H9 (cell line): Measurements from ENCODE around the gene CNDP1. TPM values are rescaled to one million over a fixed set of nuclear protein-coding genes. Genes with fewer than 3 reads are reported as not detected.

Experiments used
- DNase-seq: peaks from one replicate; pipeline ENCODE4 v3.0.0-alpha.2; 2017
- H2AFZ ChIP-seq: one replicate; pipeline ENCODE4 v1.6.1; 2013; ENCODE audit warnings: mild to moderate bottlenecking, low read length, control low read depth, moderate library complexity
- H2AK5ac ChIP-seq: 2 replicates; pipeline ENCODE4 v1.6.1; 2013; ENCODE audit warnings: low read length, control low read depth, mixed read lengths; ENCODE audit not compliant: insufficient read length
- H2BK120ac ChIP-seq: one replicate; pipeline ENCODE4 v1.6.1; 2013; ENCODE audit warnings: low read depth, mild to moderate bottlenecking, low read length, control low read depth, inconsistent platforms; ENCODE audit not compliant: poor library complexity, severe bottlenecking
- H2BK12ac ChIP-seq: 2 replicates; pipeline ENCODE4 v1.6.1; 2013; ENCODE audit warnings: low read length, control low read depth, mixed read lengths, low read depth; ENCODE audit not compliant: insufficient read length
- H2BK15ac ChIP-seq: 2 replicates; pipeline ENCODE4 v1.6.1; 2013; ENCODE audit warnings: low read depth, low read length, control low read depth
- H2BK20ac ChIP-seq: one replicate; pipeline ENCODE4 v1.6.1; 2013; ENCODE audit warnings: low read depth, mild to moderate bottlenecking, low read length, control low read depth, inconsistent platforms; ENCODE audit not compliant: poor library complexity, severe bottlenecking
- H2BK5ac ChIP-seq: 2 replicates; pipeline ENCODE4 v1.6.1; 2013; ENCODE audit warnings: low read length, control low read depth, mixed read lengths; ENCODE audit not compliant: insufficient read length
- H3K14ac ChIP-seq: 2 replicates; pipeline ENCODE4 v1.6.1; 2013; ENCODE audit warnings: low read length, control low read depth; ENCODE audit not compliant: insufficient read depth
- H3K18ac ChIP-seq: 2 replicates; pipeline ENCODE4 v1.6.1; 2013; ENCODE audit warnings: low read depth, mild to moderate bottlenecking, mixed read lengths, low read length, control low read depth; ENCODE audit not compliant: insufficient read length
- H3K23ac ChIP-seq: 2 replicates; pipeline ENCODE4 v1.6.1; 2013; ENCODE audit warnings: low read length, control low read depth, mixed read lengths, low read depth; ENCODE audit not compliant: insufficient read length
- H3K23me2 ChIP-seq: 2 replicates; pipeline ENCODE4 v1.6.1; 2013; ENCODE audit warnings: low read depth, mild to moderate bottlenecking, mixed read lengths, low read length, control low read depth; ENCODE audit not compliant: insufficient read length, poor library complexity, severe bottlenecking
- H3K27ac ChIP-seq: 2 replicates; pipeline ENCODE4 v1.5.1; 2013; ENCODE audit warnings: low read length, control low read depth, mixed read lengths, low read depth; ENCODE audit not compliant: insufficient read length
- H3K27me3 ChIP-seq: 2 replicates; pipeline ENCODE4 v1.6.1; 2013; ENCODE audit warnings: low read length, control low read depth, inconsistent platforms; ENCODE audit not compliant: insufficient read depth
- H3K4ac ChIP-seq: 2 replicates; pipeline ENCODE4 v1.6.1; 2013; ENCODE audit warnings: low read depth, mild to moderate bottlenecking, control low read depth, inconsistent platforms, low read length, moderate library complexity
- H3K4me1 ChIP-seq: 2 replicates; pipeline ENCODE4 v1.6.1; 2013; ENCODE audit warnings: low read length, control low read depth, inconsistent platforms; ENCODE audit not compliant: insufficient read depth
- H3K4me2 ChIP-seq: 2 replicates; pipeline ENCODE4 v1.6.1; 2013; ENCODE audit warnings: low read length, control low read depth, mixed read lengths; ENCODE audit not compliant: insufficient read length, insufficient read depth
- H3K56ac ChIP-seq: 2 replicates; pipeline ENCODE4 v1.6.1; 2013; ENCODE audit warnings: low read depth, mild to moderate bottlenecking, mixed read lengths, low read length, control low read depth; ENCODE audit not compliant: insufficient read length
- H3K79me1 ChIP-seq: 2 replicates; pipeline ENCODE4 v1.6.1; 2013; ENCODE audit warnings: low read depth, mild to moderate bottlenecking, moderate library complexity, low read length, control low read depth, inconsistent platforms; ENCODE audit not compliant: insufficient read depth, poor library complexity, severe bottlenecking
- H3K79me2 ChIP-seq: 2 replicates; pipeline ENCODE4 v1.6.1; 2013; ENCODE audit warnings: low read length, control low read depth, inconsistent platforms; ENCODE audit not compliant: insufficient read depth
- H3K9ac ChIP-seq: 2 replicates; pipeline ENCODE4 v1.6.1; 2013; ENCODE audit warnings: low read length, control low read depth, mixed read lengths; ENCODE audit not compliant: insufficient read length; ENCODE audit errors: extremely low read depth
- H3K9me3 ChIP-seq: one replicate; pipeline ENCODE4 v1.6.1; 2013; ENCODE audit warnings: low read depth, low read length, inconsistent platforms; ENCODE audit not compliant: control insufficient read depth
- H3T11ph ChIP-seq: one replicate; pipeline ENCODE4 v1.6.1; 2013; ENCODE audit warnings: mild to moderate bottlenecking, low read length, control low read depth, inconsistent platforms
- H4K20me1 ChIP-seq: one replicate; pipeline ENCODE4 v1.6.1; 2013; ENCODE audit not compliant: control insufficient read depth, insufficient read length, insufficient read depth
- H4K5ac ChIP-seq: 2 replicates; pipeline ENCODE4 v1.6.1; 2013; ENCODE audit warnings: low read depth, mild to moderate bottlenecking, mixed read lengths, low read length, control low read depth; ENCODE audit not compliant: insufficient read length
- H4K8ac ChIP-seq: replicated peaks from 2 replicates; pipeline ENCODE4 v1.6.1; 2013; ENCODE audit warnings: low read length, control low read depth, mixed read lengths, low read depth; ENCODE audit not compliant: insufficient read length
- H4K91ac ChIP-seq: 2 replicates; pipeline ENCODE4 v1.6.1; 2013; ENCODE audit warnings: low read depth, mild to moderate bottlenecking, moderate library complexity, mixed read lengths, low read length, control low read depth; ENCODE audit not compliant: insufficient read length
- H3K27ac Mint-ChIP-seq, 3 experiments: 2 replicates in 2 of 3; 3 replicates in 1 of 3; pipeline ENCODE4 v1.8.0; 2020 to 2021; ENCODE audit warnings: mixed read lengths in 3 of 3, mild to moderate bottlenecking in 1 of 3, moderate library complexity in 1 of 3
- H3K27me3 Mint-ChIP-seq: 2 replicates; pipeline ENCODE4 v1.8.0; 2021; ENCODE audit warnings: low read depth, mild to moderate bottlenecking, moderate library complexity, mixed read lengths
- H3K36me3 Mint-ChIP-seq, 3 experiments: 2 replicates in 2 of 3; 3 replicates in 1 of 3; pipeline ENCODE4 v1.8.0; 2020 to 2021; ENCODE audit warnings: low read depth in 3 of 3, mixed read lengths in 3 of 3; ENCODE audit not compliant: insufficient read depth in 1 of 3
- H3K4me1 Mint-ChIP-seq, 2 experiments: 2 replicates each; pipeline ENCODE4 v1.8.0; 2020; ENCODE audit warnings: mixed read lengths in 2 of 2
- H3K4me3 Mint-ChIP-seq, 2 experiments: 2 replicates in 1 of 2; 3 replicates in 1 of 2; pipeline ENCODE4 v1.8.0; 2020 to 2021; ENCODE audit warnings: mild to moderate bottlenecking in 2 of 2, mixed read lengths in 2 of 2, moderate library complexity in 1 of 2
- H3K9me3 Mint-ChIP-seq, 2 experiments: 2 replicates in 1 of 2; 3 replicates in 1 of 2; pipeline ENCODE4 v1.8.0; 2020; ENCODE audit warnings: mild to moderate bottlenecking in 2 of 2, mixed read lengths in 2 of 2, moderate library complexity in 1 of 2
- total RNA-seq: library from RNA; stranded (reverse); gene quantifications from 2 replicates; pipeline ENCODE4 v1.2.1, GENCODE V29; 2021
- TF ChIP-seq, protein P1 (sequence below): fragments of 200-600 bp; sonication (generic); conservative IDR thresholded peaks from 3 replicates; pipeline ENCODE4 v1.8.0; 2021; ENCODE audit warnings: antibody characterized with exemption, mild to moderate bottlenecking

Gene CNDP1
- total RNA-seq, 1 experiment from 2014 or later: not detected

DNA sequence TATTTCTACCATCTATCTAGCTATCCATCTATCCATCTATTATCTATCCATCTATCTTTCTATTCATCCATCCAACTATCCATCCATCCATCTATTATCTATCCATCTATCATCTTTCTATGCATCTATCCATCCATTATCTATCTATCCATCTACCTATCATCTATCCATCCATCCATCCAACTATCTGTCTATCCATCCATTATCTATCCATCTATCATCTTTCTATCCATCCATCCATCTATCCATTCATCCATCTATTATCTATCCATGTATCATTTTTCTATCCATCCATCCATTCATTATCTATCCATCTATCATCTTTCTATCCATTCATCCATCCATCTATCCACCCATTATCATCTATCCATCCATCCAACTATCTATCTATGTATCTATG, 38.8 kb downstream of the CNDP1 start:
- no peak overlapping the region for H3K23ac ChIP-seq
- no peak for DNase-seq
- H3K4me2 ChIP-seq: no peak overlapping the region
- peaks cover 11% of the 10 kb centered on the region for H3K27me3 Mint-ChIP-seq
- peaks cover 4 to 15% of the 10 kb centered on the region in 2 experiments; a peak in 4 of 5 replicates for H3K9me3 Mint-ChIP-seq
- H2BK15ac ChIP-seq: no peak overlapping the region
- no peak overlapping the region for H3K18ac ChIP-seq
- no peaks in the 10 kb centered on the region for H3K4me1 ChIP-seq
- no peak overlapping the region for H3K27ac Mint-ChIP-seq
- H3K14ac ChIP-seq: no peak overlapping the region
- H4K91ac ChIP-seq: no peak overlapping the region
- H3K56ac ChIP-seq: no peak overlapping the region
- H3K9me3 ChIP-seq: no peaks in the 10 kb centered on the region
- peaks cover 6 to 9% of the 10 kb centered on the region in 2 experiments for H3K4me1 Mint-ChIP-seq
- H2AFZ ChIP-seq: no peak overlapping the region
- H3K36me3 Mint-ChIP-seq: no peaks in the 10 kb centered on the region; a peak in 1 of 7 replicates
- H3K27ac ChIP-seq: no peak overlapping the region
- H2BK5ac ChIP-seq: no peak overlapping the region
- H2BK12ac ChIP-seq: no peak overlapping the region
- no peak overlapping the region for H4K5ac ChIP-seq
- H2BK120ac ChIP-seq: no peak overlapping the region
- no peaks in the 10 kb centered on the region for H3K79me1 ChIP-seq
- no peaks in the 10 kb centered on the region for H4K20me1 ChIP-seq
- TF ChIP-seq, protein P1, sequence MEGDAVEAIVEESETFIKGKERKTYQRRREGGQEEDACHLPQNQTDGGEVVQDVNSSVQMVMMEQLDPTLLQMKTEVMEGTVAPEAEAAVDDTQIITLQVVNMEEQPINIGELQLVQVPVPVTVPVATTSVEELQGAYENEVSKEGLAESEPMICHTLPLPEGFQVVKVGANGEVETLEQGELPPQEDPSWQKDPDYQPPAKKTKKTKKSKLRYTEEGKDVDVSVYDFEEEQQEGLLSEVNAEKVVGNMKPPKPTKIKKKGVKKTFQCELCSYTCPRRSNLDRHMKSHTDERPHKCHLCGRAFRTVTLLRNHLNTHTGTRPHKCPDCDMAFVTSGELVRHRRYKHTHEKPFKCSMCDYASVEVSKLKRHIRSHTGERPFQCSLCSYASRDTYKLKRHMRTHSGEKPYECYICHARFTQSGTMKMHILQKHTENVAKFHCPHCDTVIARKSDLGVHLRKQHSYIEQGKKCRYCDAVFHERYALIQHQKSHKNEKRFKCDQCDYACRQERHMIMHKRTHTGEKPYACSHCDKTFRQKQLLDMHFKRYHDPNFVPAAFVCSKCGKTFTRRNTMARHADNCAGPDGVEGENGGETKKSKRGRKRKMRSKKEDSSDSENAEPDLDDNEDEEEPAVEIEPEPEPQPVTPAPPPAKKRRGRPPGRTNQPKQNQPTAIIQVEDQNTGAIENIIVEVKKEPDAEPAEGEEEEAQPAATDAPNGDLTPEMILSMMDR: no peak
- H3K27me3 ChIP-seq: no peaks in the 10 kb centered on the region
- no peak overlapping the region for H3T11ph ChIP-seq
- no peak overlapping the region for H3K4ac ChIP-seq
- no peak overlapping the region for H4K8ac ChIP-seq
- H2BK20ac ChIP-seq: no peak overlapping the region
- H2AK5ac ChIP-seq: no peak overlapping the region
- H3K4me3 Mint-ChIP-seq: no peak overlapping the region
- no peaks in the 10 kb centered on the region for H3K79me2 ChIP-seq
- H3K9ac ChIP-seq: no peak overlapping the region
- H3K23me2 ChIP-seq: no peaks in the 10 kb centered on the region
